Testis (tissue), 2 donors: Measurements from ENCODE around the gene ATF7.

ENCODE experiments used
- CTCF ChIP-seq, 3 experiments: fragments of 450-650 bp in 2 of 3; fragments of 200-600 bp in 1 of 3; sonication (generic) in 1 of 3; IDR thresholded peaks; one replicate each; pipeline ENCODE4 v1.5.1; 2016 to 2019; ENCODE audit warnings: antibody characterized with exemption in 3 of 3, mild to moderate bottlenecking in 2 of 3, moderate library complexity in 1 of 3
- POLR2A ChIP-seq: fragments of 450-650 bp; IDR thresholded peaks from one replicate; pipeline ENCODE4 v1.6.1; 2017; ENCODE audit warnings: antibody characterized with exemption, mild to moderate bottlenecking, moderate library complexity

- TF ChIP-seq CTCF (IDR thresholded peaks at IDR 0.05) (no peak), POLR2A (no peak)
Observed at GRCh38 chr12:53551889-53552291, 74.3 kb downstream of the ATF7 start.
